ENCODE data around the gene UMAD1.
A peak's percentile ranks its signal among the peaks of the same experiment; 100 is the strongest.
"Not testable (repeated sequence)": the region's sequence is repeated elsewhere in the genome, so short reads cannot be mapped to it uniquely, and the experiment has no call there.

The UMAD1 gene

DNA sequence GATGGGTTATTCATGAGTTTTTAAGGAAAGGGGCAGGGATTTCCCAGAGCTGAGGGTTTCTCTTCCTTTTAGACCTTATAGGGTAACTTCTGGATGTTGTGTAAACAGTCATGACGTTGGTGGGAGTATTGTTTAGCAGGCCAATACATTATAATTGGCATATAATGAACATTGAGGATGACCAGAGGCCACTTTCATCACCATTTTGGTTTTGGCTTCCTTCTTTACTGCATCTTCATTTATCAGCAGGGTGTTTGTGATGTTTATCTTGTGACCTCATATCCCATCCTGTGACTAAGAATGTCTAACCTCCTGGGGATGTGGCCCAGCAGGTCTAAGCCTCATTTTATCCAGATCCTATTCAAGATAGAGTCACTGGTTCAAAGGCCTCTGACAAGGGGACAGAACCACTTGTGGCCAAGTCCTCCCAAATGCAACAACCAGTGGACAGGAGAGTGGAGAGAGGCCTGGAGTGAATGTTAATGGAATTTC, 155.1 kb downstream of the UMAD1 start:
- peak; percentile 60 for DNase-seq (ENCODE audit: low read depth, low spot score)

DNA sequence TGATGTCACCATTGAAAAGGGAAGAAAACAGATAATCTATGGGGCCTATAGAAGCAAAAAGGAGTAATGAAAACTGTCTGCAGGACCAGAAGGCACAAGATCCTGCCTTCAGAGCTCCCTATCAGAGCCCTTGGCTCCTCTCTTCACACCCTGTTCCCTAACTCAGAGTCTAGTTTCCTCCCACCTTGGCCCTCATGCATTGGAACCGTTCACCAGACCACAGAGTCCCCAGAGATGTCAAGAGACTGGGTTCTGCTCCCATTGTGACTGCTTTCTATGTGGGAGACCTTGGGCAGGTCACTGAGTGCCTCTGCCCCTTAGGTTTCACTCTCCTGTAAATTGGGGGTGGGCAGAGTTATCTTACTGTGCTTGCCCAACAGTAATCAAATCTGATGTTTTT, 158.0 kb downstream of the UMAD1 start:
- peak; percentile 11 for DNase-seq (ENCODE audit: low read depth, low spot score)

DNA sequence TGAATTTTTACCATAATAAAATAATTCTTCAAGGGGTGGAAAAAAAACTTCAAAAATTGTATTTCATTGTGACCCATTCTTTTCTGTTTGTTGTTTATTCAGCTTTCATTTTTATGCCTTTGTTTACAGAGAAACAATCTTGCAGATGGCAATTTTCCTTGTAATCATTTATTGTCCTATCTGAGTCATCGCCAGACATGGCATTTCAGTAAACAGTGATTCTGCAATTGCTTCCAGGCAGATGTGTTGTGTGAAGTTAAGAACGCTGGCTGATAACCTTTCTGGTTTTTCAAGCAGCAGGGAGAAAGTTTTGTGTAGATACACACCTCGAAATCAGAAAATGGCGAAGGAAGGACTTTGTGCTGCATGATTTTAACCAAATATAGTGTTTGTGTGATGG, 158.6 kb downstream of the UMAD1 start:
- peak; percentile 12 for DNase-seq (ENCODE audit: low read depth, low spot score)

DNA sequence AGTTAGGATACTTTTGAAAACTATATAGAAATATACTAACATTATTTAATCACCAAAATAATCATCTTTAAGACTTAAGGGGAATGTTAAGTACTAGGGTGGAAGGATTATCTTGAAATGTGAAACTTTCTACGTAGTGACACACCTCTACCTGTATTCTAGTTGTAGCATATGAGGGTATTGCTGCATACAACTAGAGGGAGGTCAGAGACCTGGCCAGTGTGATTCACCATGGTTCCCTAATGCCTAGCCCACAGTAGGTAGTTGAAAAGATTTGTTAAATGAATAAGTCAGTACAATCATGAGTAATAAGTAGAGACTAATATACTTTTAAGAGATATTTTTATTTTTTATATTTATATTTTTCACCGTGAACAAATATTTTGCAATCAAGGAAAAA, 162.0 kb downstream of the UMAD1 start:
- DNase-seq (ENCODE audit: low read depth, low spot score) = no peak

DNA sequence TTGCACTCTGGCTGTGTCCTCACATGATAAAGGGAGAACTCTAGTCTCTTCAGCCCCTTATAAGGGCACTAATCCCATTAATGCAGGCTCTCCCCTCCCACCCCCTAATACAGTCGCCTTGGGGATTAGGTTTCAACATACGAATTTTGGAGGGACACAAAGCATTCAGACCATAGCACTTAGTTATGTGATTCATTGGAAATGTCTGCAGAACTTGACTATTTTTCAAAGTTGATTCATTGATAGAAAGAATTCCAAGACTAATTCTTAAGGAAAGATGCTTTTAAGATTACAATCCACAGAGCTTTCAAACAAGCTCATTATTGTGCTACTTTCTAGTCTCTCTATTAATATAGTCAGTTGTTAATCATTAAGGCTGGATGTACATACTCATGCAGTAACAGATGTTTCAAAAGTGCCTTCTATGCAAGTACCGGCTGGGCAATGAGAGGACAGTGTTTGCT, 163.2 kb downstream of the UMAD1 start:
- no peak for DNase-seq (ENCODE audit: low read depth, low spot score)

DNA sequence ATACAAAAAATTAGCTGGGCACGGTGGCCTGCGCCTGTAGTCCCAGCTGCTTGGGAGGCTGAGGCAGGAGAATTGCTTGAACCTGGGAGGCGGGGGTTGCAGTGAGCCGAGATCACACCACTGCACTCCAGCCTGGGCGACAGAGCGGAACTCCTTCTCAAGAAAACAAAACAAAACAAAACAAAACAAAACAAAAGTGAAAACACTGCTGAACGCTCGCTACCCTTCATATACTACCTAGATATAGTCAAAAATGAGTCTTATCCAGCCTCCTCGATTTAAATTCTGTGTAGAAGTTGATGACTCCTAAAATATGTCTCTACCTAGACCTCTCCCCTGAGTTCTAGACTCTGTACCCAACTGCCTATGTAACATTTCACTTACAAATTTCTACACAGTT, 164.3 kb downstream of the UMAD1 start:
- DNase-seq (ENCODE audit: low read depth, low spot score) = not testable (repeated sequence)

DNA sequence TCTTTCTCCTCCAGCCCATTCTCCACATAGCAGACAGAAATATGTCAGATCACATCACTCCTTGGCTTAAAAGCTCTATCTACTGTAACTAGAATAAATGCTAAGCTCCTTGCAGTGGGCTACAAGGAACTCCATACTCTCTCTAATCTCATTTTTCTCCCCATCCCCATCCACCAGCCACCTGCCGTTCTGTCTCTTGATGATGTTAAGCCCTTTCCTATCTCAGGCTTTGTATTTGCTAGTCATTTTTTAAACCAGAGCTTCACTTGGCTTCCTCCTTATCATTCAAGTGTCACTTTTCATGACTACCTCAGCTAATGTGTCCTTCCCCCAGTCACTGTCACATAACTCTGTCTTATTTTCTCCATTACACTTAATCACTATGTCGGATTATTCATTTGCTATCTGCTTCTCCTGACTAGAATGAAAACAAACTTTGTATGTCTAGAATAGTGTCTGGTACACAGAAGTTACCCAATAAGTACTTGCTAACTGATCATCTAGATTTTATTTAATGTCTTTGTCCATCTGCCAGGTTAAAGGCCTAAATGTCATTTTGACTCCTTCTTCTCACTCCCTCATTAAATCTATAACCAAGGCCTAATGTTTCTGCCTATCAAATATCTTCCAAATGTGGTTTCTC, 165.1 kb downstream of the UMAD1 start:
- no peak for DNase-seq (ENCODE audit: low read depth, low spot score)

DNA sequence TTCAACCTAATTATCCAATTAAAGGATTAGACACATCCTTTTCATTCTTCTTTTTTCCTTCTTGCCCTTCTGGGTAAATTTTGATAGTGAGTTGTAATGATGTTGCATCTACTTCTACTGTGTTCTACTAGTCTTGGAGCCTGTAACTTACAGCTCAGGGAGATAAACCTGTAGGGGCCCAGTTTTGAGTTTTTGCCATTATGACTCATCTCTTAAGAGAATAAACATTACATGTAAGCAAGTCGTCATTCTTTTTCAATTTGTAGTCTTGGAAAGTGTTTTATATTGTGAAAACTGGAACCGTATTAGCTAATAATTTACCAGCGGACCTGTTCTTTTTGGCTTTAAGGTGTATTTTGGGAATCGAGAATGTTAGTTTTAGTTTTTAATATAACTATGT, 167.6 kb downstream of the UMAD1 start:
- no peak for DNase-seq (ENCODE audit: low read depth, low spot score)

DNA sequence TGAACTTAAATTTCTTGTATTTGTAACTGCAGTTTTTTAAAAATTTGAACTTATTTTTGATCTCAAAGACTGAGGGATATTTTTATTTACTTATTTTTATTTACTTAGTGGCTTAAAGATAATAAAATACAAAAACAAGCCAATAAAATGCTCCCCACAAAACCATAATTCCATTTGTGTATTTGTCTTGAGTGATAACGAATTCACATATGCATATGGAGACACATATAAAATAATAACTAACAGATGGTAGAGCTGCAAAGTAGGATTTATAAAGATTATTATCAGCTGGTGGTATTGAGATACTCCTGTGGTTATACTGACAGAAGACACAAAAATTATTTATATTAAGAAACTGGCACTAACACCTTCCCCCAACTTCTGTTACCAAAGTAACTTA, 168.1 kb downstream of the UMAD1 start:
- DNase-seq (ENCODE audit: low read depth, low spot score) = no peak

DNA sequence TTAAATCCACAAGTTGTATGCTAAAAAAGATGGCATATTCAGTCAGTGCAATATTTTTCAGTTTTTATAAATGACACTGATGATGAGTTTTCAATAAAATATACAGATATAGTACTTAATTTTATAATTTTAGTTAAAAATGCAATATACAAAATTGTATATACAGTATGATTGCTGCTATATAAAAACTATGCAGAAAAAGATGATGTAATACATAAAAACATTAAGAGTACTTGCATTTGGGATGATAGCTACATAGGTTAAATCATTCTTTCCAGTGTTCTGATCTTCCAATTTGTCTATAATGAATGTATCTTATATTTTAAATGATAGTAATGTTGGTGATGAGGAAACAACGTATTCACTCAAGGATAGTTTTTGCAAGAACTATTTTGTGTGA, 169.8 kb downstream of the UMAD1 start:
- DNase-seq (ENCODE audit: low read depth, low spot score) = no peak

DNA sequence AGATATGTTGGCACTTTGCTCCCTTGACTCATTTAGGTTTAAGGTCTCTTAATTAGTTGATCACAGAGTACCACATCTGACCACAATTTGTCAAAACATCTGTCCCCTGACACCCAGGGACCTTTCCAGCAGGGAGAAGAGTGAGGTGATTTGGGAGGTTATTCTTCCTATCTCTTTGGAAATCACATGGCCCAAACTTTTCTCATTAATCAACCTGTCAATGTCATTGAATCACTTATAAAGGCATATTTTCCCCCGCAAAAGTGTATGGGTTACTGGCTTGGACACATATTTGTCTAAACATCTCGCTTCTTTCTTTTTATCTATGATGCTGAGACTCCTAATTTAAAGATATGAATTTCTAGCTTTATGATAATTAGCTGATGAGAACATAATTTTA, 170.3 kb downstream of the UMAD1 start:
- DNase-seq (ENCODE audit: low read depth, low spot score) = no peak

DNA sequence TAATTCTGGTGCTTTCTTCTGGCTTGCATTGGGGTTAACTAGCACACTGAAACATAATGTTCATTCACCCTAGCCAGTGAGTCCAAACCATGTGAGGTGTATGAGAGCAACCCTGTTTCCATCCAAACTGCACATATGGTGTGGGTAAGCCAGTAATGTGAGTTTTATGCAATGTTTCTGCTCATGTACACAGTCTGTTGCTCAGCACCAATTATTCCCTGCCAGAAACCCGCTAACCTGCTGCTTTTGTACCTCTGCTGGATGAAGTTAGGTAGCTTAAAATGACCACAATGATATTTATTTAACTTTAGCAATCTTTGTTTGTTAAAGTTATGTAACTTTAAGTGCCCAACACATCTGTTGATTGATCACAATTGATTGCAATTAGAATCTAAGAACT, 171.6 kb downstream of the UMAD1 start:
- no peak for DNase-seq (ENCODE audit: low read depth, low spot score)

DNA sequence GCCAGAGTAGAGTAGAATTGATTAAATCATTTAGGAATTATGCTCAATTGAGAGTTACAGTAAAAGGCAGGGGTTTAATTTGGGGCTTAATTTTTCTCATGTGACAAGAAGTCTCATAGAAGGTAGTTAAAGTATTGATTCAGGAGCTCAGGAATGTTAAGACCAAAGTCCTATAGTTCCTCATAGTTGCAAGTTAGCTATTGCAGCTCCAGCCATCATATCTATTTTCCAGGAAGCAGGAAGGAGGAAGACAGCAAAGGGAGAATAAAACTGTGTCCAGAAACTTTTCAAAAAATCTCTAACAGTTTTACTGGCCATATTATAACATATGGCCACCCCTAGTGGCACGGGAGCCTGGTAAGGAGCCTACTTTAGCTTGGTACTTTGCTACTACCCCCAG, 174.8 kb downstream of the UMAD1 start:
- DNase-seq (ENCODE audit: low read depth, low spot score) = no peak

DNA sequence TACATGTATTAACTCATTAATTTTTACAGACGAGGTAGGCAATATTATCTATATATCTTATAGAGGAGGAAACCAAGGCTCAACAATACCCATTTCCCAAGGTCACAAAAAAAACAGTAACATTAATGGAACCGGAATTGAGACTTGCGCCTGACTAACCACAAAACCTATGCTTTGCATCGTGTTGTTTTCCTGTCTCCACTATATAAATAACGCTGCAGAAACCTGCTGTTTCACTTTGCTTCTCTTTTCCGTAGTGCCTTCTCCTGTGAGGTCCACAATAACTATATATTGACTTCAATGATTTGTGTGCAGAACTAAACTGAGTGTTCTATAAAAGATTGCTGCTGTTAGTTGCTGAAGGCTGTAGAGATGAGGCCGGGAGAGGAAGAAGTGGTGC, 175.5 kb downstream of the UMAD1 start:
- DNase-seq (ENCODE audit: low read depth, low spot score) = no peak

DNA sequence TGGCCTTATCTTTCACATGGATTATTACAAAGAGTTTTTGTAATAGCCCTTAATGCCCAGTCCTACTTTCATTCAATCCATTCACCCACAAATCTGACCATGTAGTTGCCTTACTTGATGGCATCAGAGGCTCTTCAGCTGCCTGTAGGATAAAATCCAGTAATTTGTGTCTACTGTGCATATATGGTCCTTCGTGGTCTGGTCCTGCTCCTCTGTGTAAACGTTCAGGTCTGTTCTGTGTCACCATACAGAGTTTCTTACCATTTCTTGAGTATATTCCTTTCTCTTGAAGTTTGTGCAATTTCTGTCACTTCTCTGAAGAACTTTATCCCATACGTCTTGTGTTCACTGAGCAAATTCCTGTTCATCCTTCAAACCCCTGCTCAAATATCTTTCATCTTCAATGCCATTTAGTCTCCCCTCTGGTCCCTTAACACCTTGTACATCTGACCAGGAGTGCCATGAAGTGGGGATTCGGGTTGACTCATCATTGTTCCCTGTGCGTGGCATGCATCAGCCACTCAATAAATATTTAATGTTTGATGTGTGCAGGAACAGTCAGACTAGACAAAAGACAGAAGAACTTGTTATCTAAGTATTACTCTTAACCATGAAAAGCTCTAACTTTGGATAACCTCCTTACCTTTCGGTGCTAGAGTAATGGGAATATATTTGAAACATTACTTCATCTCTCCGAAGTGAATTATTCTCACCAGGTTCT, 176.4 kb downstream of the UMAD1 start:
- DNase-seq (ENCODE audit: low read depth, low spot score) = no peak

DNA sequence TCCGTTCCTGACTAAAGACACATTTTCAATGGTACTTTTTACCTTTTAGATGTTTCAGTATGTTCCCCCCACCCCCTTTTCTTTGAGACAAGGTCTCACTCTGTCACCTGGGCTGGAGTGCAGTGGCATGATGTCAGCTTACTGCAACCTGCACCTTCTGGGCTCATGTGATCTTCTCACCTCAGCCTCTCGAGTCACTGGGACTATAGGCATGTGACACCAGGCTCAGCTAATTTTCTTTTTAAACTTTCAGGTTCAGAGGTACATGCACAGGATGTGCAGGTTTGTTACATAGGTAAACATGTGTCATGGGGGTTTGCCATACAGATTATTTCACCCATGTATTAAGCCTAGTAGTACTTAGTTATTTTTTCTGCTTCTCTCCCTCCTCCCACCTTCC, 177.2 kb downstream of the UMAD1 start:
- no peak for DNase-seq (ENCODE audit: low read depth, low spot score)

DNA sequence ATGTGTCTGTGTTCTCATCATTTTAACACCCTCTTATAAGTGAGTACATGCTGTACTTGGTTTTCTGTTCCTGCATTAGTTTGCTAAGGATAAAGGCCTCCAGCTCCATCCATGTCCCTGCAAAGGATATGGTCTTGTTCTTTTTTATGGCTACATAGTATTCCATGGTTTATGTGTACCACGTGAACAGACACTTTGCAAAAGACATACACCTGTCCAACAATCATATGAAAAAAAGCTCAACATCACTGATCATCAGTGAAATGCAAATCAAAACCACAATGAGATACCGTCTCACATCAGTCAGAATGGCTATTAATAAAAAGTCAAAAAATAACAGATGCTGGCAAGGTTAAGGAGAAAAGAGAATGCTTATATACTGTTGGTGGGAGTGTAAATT, 177.6 kb downstream of the UMAD1 start:
- not testable (repeated sequence) for DNase-seq (ENCODE audit: low read depth, low spot score)

DNA sequence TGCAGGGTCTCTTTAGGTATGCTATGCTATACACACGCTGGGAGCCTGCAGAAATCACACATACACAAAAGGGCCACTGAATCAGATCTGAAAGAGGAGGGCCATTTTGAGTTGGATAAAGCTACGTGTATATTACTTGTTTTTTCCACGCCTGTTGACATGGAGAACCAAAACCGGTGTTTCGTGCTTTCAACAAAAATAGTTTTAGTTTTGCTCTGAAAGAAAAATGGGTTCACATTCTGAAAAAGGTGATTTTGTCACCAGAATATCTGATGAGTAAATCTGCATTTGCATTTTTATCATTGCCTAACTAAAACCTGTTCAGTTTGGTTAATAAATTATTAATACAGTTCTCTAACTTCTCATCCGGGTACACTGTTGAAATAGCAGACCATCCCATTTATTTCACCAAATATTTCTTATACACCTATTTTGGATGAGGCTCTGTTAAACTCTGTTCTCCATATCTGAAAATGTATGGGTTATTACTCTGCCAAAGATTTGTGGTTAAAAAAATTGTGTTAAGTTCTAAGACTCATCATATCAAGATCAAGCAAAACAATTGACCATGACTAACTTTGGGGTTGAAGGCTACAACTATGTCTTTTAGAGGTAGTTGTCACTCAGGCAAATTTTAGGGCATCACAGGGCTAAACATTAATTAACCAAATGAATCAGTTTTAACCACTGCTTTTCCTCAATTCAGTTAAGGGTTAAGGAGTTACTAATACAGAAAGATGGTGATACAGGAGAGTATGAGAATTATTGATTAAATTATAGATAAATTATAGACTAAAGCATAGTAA, 179.1 kb downstream of the UMAD1 start:
- DNase-seq (ENCODE audit: low read depth, low spot score) = no peak

DNA sequence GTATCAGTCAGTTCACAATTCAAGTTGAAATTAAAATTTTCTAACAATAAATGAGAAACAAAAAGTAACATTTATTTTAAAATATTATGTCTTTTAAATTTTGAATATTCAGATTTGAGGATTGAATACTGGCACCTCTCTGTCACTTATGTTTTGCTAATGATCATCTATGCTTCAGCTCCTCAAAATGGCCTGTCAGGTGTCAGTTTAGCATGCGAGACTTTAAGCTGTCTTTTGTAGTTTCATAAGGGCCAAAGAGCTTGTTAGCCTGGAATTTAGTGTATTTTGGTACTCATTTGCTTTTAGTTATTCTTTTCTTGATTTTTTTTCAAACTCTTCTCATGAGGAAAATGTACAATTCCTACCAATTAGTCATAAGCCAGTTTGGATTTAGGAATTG, 179.9 kb downstream of the UMAD1 start:
- no peak for DNase-seq (ENCODE audit: low read depth, low spot score)

DNA sequence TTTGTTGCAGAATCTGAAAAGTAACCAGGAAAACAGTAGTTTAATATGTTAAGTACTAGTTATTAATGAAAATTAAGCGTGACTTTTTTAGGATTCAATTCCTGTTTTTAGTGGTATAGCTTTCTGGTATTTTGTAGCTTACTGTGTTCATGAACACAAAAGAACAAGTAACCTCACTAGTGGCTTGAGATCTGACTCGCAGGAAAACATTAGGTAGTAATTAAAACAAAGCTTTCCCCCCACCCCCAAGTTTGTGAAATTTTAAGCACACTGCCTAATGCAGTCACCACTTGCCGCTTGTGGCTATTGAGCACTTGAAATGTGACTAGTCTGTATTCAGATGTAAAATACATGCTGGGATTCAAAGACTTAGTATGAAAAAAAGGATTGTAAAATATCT, 180.4 kb downstream of the UMAD1 start:
- DNase-seq (ENCODE audit: low read depth, low spot score) = no peak

DNA sequence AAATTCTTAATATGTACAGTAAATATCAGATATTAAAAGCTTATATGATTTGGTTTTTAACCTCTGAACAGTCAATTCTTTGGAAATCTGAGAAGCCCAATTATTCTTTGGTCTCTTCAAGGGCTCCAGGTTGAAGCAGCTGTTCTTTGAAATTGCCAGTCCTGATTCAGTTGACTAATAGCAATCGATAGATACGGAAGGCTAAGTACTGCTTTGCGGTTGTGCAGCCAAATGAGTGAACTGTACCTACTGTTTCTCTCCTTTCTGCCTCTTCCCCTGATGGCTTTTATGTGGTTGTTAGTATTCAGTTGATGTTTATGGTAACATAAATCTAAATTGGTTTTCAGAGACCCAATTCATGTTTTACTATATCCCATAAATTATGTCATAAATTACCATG, 181.0 kb downstream of the UMAD1 start:
- DNase-seq (ENCODE audit: low read depth, low spot score) = no peak

DNA sequence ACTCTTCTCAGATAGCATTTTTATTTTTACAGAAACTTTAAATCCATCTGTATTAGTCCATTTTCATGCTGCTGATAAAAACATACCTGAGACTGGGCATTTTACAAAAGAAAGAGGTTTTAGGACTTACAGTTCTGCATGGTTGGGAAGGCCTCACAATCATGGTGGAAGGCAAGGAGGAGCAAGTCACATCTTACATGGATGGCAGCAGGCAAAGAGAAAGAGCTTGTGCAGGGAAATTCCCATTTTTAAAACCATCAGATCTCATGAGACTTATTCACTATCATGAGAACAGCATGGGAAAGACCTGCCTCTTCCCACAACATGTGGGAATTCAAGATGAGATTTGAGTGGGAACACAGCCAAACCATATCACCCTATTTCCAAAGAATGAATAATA, 184.7 kb downstream of the UMAD1 start:
- DNase-seq (ENCODE audit: low read depth, low spot score) = not testable (repeated sequence)

DNA sequence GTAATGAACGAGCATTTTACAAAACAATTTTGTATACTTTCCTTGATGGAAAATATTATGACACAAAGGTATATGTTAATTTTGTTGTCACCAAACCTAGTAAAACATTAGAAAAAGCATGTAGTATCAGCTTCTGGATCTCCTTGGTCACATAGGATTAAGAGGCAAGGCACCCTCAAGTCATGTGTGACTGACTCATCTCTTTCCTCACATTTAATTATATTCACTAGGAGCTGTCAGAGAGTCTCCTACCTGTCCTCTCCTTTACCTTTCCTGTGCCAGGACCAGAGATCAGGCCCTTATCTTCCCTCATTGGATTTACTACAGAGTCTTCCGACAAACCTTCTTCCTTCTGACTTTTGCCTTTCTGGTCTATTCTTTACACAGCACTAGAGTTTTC, 189.1 kb downstream of the UMAD1 start:
- no peak for DNase-seq (ENCODE audit: low read depth, low spot score)
